AG04449 (cell line): ENCODE measurements around the gene B3GALNT2.

Experiments used
- CTCF ChIA-PET: fragments of 350-600 bp; formaldehyde crosslinking; extraction: SDS; loops from one replicate; lab custom pipeline; 2021; ENCODE audit warnings: antibody characterized with exemption; lab: Yijun Ruan, JAX
- POLR2A ChIA-PET: fragments of 400-600, 350-600 bp; formaldehyde crosslinking; extraction: SDS; loops from one replicate; lab custom pipeline; 2020; ENCODE audit warnings: antibody characterized with exemption, inconsistent platforms; lab: Yijun Ruan, JAX
- DNase-seq: peaks from one replicate; pipeline ENCODE4 v3.0.0-alpha.2; 2010; ENCODE audit warnings: low read depth, low spot score
- H3K4me3 ChIP-seq: 2 replicates; pipeline ENCODE4 v1.5.1; 2011; ENCODE audit warnings: low read depth, mild to moderate bottlenecking, control low read depth, low read length
- CTCF ChIP-seq: IDR thresholded peaks from one replicate; pipeline ENCODE4 v1.5.1; 2011; ENCODE audit warnings: mild to moderate bottlenecking, moderate library complexity, low read length, control low read depth, inconsistent platforms; ENCODE audit not compliant: insufficient read depth; ENCODE audit errors: missing control alignments

B3GALNT2 gene

GRCh38 chr1:235411489-235412486 lies 92.5 kb downstream of the B3GALNT2 start:
- no peak for TF ChIP-seq CTCF
- no peak overlapping the region for H3K4me3 ChIP-seq
- POLR2A ChIA-PET = interaction anchor here (1.1 kb wide), 1 partner anchor 17 kb away, joined by 4 read pairs; no protein-coding TSS in a partner anchor
- no peak for DNase-seq
- CTCF ChIA-PET = interaction anchor here (0.8 to 2.4 kb wide), 3 partner anchors 153 to 282 kb away, joined by 3 to 8 read pairs (median 6); no protein-coding TSS in a partner anchor

- POLR2A ChIA-PET = no interaction called here
These were observed 93.8 kb downstream of the B3GALNT2 start for GRCh38 chr1:235410467-235410866.

GRCh38 chr1:235409042-235409820 lies 95.0 kb downstream of the B3GALNT2 start:
- POLR2A ChIA-PET = interaction anchor here (1.3 kb wide), 1 partner anchor 11 kb away, joined by 6 read pairs; no protein-coding TSS in a partner anchor
- TF ChIP-seq CTCF = no peak
- no peak overlapping the region for H3K4me3 ChIP-seq
- CTCF ChIA-PET = interaction anchor here (1.7 kb wide), 1 partner anchor 8 kb away, joined by 5 read pairs; no protein-coding TSS in a partner anchor
- DNase-seq = no peak

More at GRCh38 chr1:235410467-235410866, 93.8 kb downstream of the B3GALNT2 start:
- TF ChIP-seq CTCF = no peak
- no peak for DNase-seq
- H3K4me3 ChIP-seq = no peak overlapping the region
- CTCF ChIA-PET = interaction anchor here (0.9 kb wide), 1 partner anchor 10 kb away, joined by 3 read pairs; no protein-coding TSS in a partner anchor

GRCh38 chr1:235408503-235408960 lies 95.7 kb downstream of the B3GALNT2 start:
- no peak for TF ChIP-seq CTCF
- DNase-seq = no peak
- POLR2A ChIA-PET = interaction anchor here (1.3 kb wide), 1 partner anchor 11 kb away, joined by 6 read pairs; no protein-coding TSS in a partner anchor
- no peak overlapping the region for H3K4me3 ChIP-seq
- CTCF ChIA-PET = interaction anchor here (0.6 to 1.7 kb wide), 2 partner anchors 8 to 384 kb away, joined by 4 to 5 read pairs; no protein-coding TSS in a partner anchor

- DNase-seq = no peak
- ChIA-PET CTCF (interaction anchor here (1.1 to 6.6 kb wide), 2 partner anchors 8 to 27 kb away, joined by 3 to 52 read pairs; no protein-coding TSS in a partner anchor), POLR2A (no interaction called here)
- TF ChIP-seq CTCF = no peak
- H3K4me3 ChIP-seq = no peak overlapping the region
These were observed 96.8 kb downstream of the B3GALNT2 start for GRCh38 chr1:235407419-235407818.
